HepG2 (cell line): ENCODE results near the gene MT4. TPM values are rescaled to one million over a fixed set of nuclear protein-coding genes. Genes with fewer than 3 reads are reported as not detected.

Source experiments
- CSRNP1 ChIP-seq: sonication (generic); formaldehyde crosslinking; IDR thresholded peaks from 2 replicates; pipeline ENCODE4 v1.8.1; 2023; ENCODE audit warnings: mild to moderate bottlenecking, missing genetic modification reagents
- DPF2 ChIP-seq: sonication (generic); formaldehyde crosslinking; IDR thresholded peaks from 2 replicates; pipeline ENCODE4 v1.4.0; 2020; ENCODE audit warnings: mild to moderate bottlenecking, low read depth, missing genetic modification reagents, borderline replicate concordance
- DR1 ChIP-seq: sonication (generic); formaldehyde crosslinking; IDR thresholded peaks from 2 replicates; pipeline ENCODE4 v1.8.0; 2021; ENCODE audit warnings: mild to moderate bottlenecking, missing genetic modification reagents, inconsistent platforms
- FOSL1 ChIP-seq: sonication (generic); formaldehyde crosslinking; IDR thresholded peaks from 2 replicates; pipeline ENCODE4 v1.9.0; 2021; ENCODE audit warnings: missing genetic modification reagents, borderline replicate concordance
- FOSL2 ChIP-seq: sonication (generic); formaldehyde crosslinking; IDR thresholded peaks from 2 replicates; pipeline ENCODE4 v1.4.0; 2020; ENCODE audit warnings: missing genetic modification reagents
- HNF1A ChIP-seq, 2 experiments: sonication (generic) in 1 of 2; formaldehyde crosslinking in 1 of 2; IDR thresholded peaks; 2 replicates each; pipeline versions ENCODE4 v1.4.0 to v1.6.1; 2016 to 2020; ENCODE audit warnings: borderline replicate concordance in 1 of 2, low read depth in 1 of 2, mild to moderate bottlenecking in 1 of 2, missing genetic modification reagents in 1 of 2
- HNF1B ChIP-seq: sonication (generic); formaldehyde crosslinking; IDR thresholded peaks from 2 replicates; pipeline ENCODE4 v1.5.1; 2020; ENCODE audit warnings: mild to moderate bottlenecking, moderate library complexity, missing genetic modification reagents
- JUNB ChIP-seq: sonication (generic); formaldehyde crosslinking; IDR thresholded peaks from 2 replicates; pipeline ENCODE4 v1.8.0; 2022; ENCODE audit warnings: missing genetic modification reagents, mild to moderate bottlenecking, borderline replicate concordance
- MED13 ChIP-seq: sonication (generic); formaldehyde crosslinking; IDR thresholded peaks from 2 replicates; pipeline ENCODE4 v1.5.0; 2020; ENCODE audit warnings: missing genetic modification reagents
- MLX ChIP-seq: IDR thresholded peaks from 2 replicates; pipeline ENCODE4 v1.6.1; 2016
- PHF20 ChIP-seq: sonication (generic); formaldehyde crosslinking; IDR thresholded peaks from 2 replicates; pipeline ENCODE4 v1.5.0; 2020; ENCODE audit warnings: mild to moderate bottlenecking, missing genetic modification reagents
- POLR2G ChIP-seq: fragments of 200-400 bp; formaldehyde crosslinking; IDR thresholded peaks from 2 replicates; pipeline ENCODE4 v1.6.1; 2018; ENCODE audit warnings: mild to moderate bottlenecking, low read depth, low read length, moderate library complexity
- RNF2 ChIP-seq: fragments of 450-650 bp; conservative IDR thresholded peaks from 2 replicates; pipeline ENCODE4 v1.6.1; 2016; ENCODE audit warnings: low read depth
- XRCC5 ChIP-seq: fragments of 200-400 bp; formaldehyde crosslinking; optimal IDR thresholded peaks from 2 replicates; pipeline ENCODE3; 2017; ENCODE audit warnings: mild to moderate bottlenecking, low read length
- ZBTB3 ChIP-seq: sonication (generic); formaldehyde crosslinking; IDR thresholded peaks from 2 replicates; pipeline ENCODE4 v1.4.0; 2020; ENCODE audit warnings: low read depth, mild to moderate bottlenecking, moderate library complexity, missing genetic modification reagents, borderline replicate concordance
- ZNF253 ChIP-seq: sonication (generic); formaldehyde crosslinking; IDR thresholded peaks from 2 replicates; pipeline ENCODE4 v1.8.0; 2022; ENCODE audit warnings: mild to moderate bottlenecking, missing genetic modification reagents, borderline replicate concordance
- ZNF720 ChIP-seq: sonication (generic); formaldehyde crosslinking; IDR thresholded peaks from 2 replicates; pipeline ENCODE4 v1.4.0; 2020; ENCODE audit warnings: missing genetic modification reagents
- ZNF766 ChIP-seq: sonication (generic); formaldehyde crosslinking; IDR thresholded peaks from 2 replicates; pipeline ENCODE4 v1.5.0; 2020; ENCODE audit warnings: missing genetic modification reagents, borderline replicate concordance
- ZNF790 ChIP-seq: sonication (generic); formaldehyde crosslinking; IDR thresholded peaks from 2 replicates; pipeline ENCODE4 v1.8.0; 2022; ENCODE audit warnings: missing genetic modification reagents, mild to moderate bottlenecking, borderline replicate concordance
- polyA plus RNA-seq, 8 experiments: library from polyadenylated mRNA; depleted of rRNA in 3 of 8; stranded (reverse) in 7 of 8; unstranded in 1 of 8; fragments of >200 nt; fragmentation: Illumina TruSeq in 4 of 8; extraction: Trizol in 4 of 8; gene quantifications; 2 replicates each; pipeline versions ENCODE4 v1.2.1 to v1.2.3, GENCODE V29; 2011 to 2016; ENCODE audit warnings: low read depth in 4 of 8, missing spikeins in 1 of 8, mixed read lengths in 1 of 8; ENCODE audit not compliant: insufficient read depth in 1 of 8
- total RNA-seq, 5 experiments: library from RNA; depleted of rRNA; stranded (reverse); fragments of >200 nt; fragmentation: Illumina TruSeq; extraction: Trizol; gene quantifications; 2 replicates each; pipeline ENCODE4 v1.2.3, GENCODE V29; 2016; ENCODE audit warnings: low read depth in 1 of 5

MT4 gene
- total and polyA plus RNA-seq, 2 of the 13 experiments (the other 11 are each of a cell fraction or from before 2014, with no cell fraction given) = not detected

GRCh38 chr16:56551796-56552738, 12.8 kb upstream of the MT4 start (continued):
- TF ChIP-seq CSRNP1 (CRISPR knock-in tag) (0 out of 2 replicates have a peak, but pooled peaks have one; percentile 51), HNF1A (IDR thresholded peaks at IDR 0.05; ENCODE audit: low read depth) (peak; percentile 60; the same call in 1 of the 2 replicates), HNF1A (CRISPR knock-in tag; IDR thresholded peaks at IDR 0.05; ENCODE audit: borderline replicate concordance) (peak; percentile 65; the same call in 1 of the 2 replicates), ZNF720 (no peak), DR1 (CRISPR knock-in tag) (no peak), ZNF253 (no peak), JUNB (CRISPR knock-in tag) (no peak), MLX (CRISPR knock-in tag) (peak; percentile 56; the same call in 1 of the 2 replicates), HNF1B (CRISPR knock-in tag) (peak; percentile 93), XRCC5 (peak; percentile 27), PHF20 (CRISPR knock-in tag) (peak; percentile 36; the same call in 1 of the 2 replicates), DPF2 (peak; percentile 92), MED13 (0 out of 2 replicates have a peak, but pooled peaks have one; percentile 29), RNF2 (no peak), FOSL2 (CRISPR knock-in tag) (peak; percentile 29; the same call in 1 of the 2 replicates), ZBTB3 (CRISPR knock-in tag) (peak; percentile 71; the same call in 1 of the 2 replicates), ZNF766 (CRISPR knock-in tag) (peak; percentile 65; the same call in 1 of the 2 replicates), FOSL1 (CRISPR knock-in tag) (no peak), ZNF790 (no peak), POLR2G (no peak)
